Ovary (tissue), 3 donors: Measurements from ENCODE around the gene LTK.

Experiments used
- EP300 ChIP-seq: sonication (generic); formaldehyde crosslinking; IDR thresholded peaks from one replicate; pipeline ENCODE4 v1.6.1; 2017; ENCODE audit warnings: antibody characterized with exemption
- POLR2A ChIP-seq: fragments of 450-650 bp; IDR thresholded peaks from one replicate; pipeline ENCODE4 v1.6.1; 2017; ENCODE audit warnings: antibody characterized with exemption, mild to moderate bottlenecking, moderate library complexity
- TF ChIP-seq, protein P1 (sequence below), 3 donors: fragments of 450-650 bp in 2 of 3; fragments of 200-600 bp in 1 of 3; IDR thresholded peaks; one replicate each; pipeline versions ENCODE4 v1.5.1 to v1.8.0; 2016 to 2022; ENCODE audit warnings: antibody characterized with exemption in 3 of 3, mild to moderate bottlenecking in 1 of 3
- donor health status: DM: no; HTN: no; CAD: no.

DNA sequence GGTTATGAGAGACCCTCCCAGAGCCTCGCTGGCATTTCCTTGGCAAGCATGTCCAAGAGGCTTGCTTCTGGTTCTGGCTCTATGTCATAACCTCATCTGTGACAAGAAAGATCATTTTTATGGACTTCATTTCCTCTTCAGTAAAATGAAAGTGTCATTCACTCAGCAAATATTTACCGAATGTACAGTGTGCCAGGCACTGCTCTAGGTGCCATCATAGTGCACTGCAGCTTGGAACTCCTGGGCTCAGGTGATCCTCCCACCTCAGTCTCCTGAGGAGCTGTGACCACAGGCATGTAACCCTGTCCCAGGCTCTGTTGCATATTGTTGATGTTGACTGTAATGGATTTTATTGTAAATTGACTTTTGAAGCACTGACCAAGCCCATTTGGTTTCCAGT lies 38.7 kb downstream of the LTK start:
- TF ChIP-seq, protein P1, sequence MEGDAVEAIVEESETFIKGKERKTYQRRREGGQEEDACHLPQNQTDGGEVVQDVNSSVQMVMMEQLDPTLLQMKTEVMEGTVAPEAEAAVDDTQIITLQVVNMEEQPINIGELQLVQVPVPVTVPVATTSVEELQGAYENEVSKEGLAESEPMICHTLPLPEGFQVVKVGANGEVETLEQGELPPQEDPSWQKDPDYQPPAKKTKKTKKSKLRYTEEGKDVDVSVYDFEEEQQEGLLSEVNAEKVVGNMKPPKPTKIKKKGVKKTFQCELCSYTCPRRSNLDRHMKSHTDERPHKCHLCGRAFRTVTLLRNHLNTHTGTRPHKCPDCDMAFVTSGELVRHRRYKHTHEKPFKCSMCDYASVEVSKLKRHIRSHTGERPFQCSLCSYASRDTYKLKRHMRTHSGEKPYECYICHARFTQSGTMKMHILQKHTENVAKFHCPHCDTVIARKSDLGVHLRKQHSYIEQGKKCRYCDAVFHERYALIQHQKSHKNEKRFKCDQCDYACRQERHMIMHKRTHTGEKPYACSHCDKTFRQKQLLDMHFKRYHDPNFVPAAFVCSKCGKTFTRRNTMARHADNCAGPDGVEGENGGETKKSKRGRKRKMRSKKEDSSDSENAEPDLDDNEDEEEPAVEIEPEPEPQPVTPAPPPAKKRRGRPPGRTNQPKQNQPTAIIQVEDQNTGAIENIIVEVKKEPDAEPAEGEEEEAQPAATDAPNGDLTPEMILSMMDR (IDR thresholded peaks at IDR 0.05): no peak
- no peak for TF ChIP-seq EP300
- no peak for TF ChIP-seq POLR2A
